GM21723 (cell line): ENCODE measurements around the gene MYMX.
A peak's percentile ranks its signal among the peaks of the same experiment; 100 is the strongest.
"Not testable (repeated sequence)": the region's sequence is repeated elsewhere in the genome, so short reads cannot be mapped to it uniquely, and the experiment has no call there.

Experiments used
- ATAC-seq: cut with Tn5 transposase; IDR thresholded peaks from one replicate; pipeline ENCODE4 v1.9.1; 2021; ENCODE audit warnings: mild to moderate bottlenecking, moderate library complexity; ENCODE audit not compliant: unreplicated experiment

The MYMX gene

GRCh38 chr6:44216677-44217331, at the start of gene MYMX:
Gene MYMX, plus strand, starts transcription at chr6:44216926. Its CDS starts 546 bp downstream, at chr6:44217472.
- no peak for ATAC-seq

- no peak for ATAC-seq
These were observed 49.2 kb upstream of the MYMX start for GRCh38 chr6:44167567-44167966.

GRCh38 chr6:44169154-44169553, 47.6 kb upstream of the MYMX start:
- no peak for ATAC-seq

- ATAC-seq: no peak
These were observed 46.7 kb upstream of the MYMX start for GRCh38 chr6:44169886-44170570.

GRCh38 chr6:44171899-44172546, 44.7 kb upstream of the MYMX start:
- ATAC-seq: no peak

GRCh38 chr6:44172731-44173500, 43.8 kb upstream of the MYMX start:
- ATAC-seq: peak; percentile 83

GRCh38 chr6:44176130-44176761, 40.5 kb upstream of the MYMX start:
- no peak for ATAC-seq

- ATAC-seq: peak; percentile 56
These were observed 39.8 kb upstream of the MYMX start for GRCh38 chr6:44176762-44177509.

- ATAC-seq: no peak
These were observed 38.9 kb upstream of the MYMX start for GRCh38 chr6:44177691-44178423.

- ATAC-seq: no peak
These were observed 38.2 kb upstream of the MYMX start for GRCh38 chr6:44178424-44179071.

GRCh38 chr6:44179072-44179536, 37.6 kb upstream of the MYMX start:
- no peak for ATAC-seq

- no peak for ATAC-seq
These were observed 37.1 kb upstream of the MYMX start for GRCh38 chr6:44179648-44180047.

GRCh38 chr6:44180406-44180805, 36.3 kb upstream of the MYMX start:
- no peak for ATAC-seq

GRCh38 chr6:44180886-44181285, 35.8 kb upstream of the MYMX start:
- ATAC-seq: no peak

GRCh38 chr6:44181784-44182183, 34.9 kb upstream of the MYMX start:
- ATAC-seq: not testable (repeated sequence)

GRCh38 chr6:44182911-44183390, 33.8 kb upstream of the MYMX start:
- ATAC-seq: no peak

- ATAC-seq: no peak
These were observed 32.9 kb upstream of the MYMX start for GRCh38 chr6:44183783-44184182.

- not testable (repeated sequence) for ATAC-seq
These were observed 31.4 kb upstream of the MYMX start for GRCh38 chr6:44185356-44185755.
